Fibroblast of skin of back (primary cell): ENCODE data around the gene CASKIN2.

Experiments
- DNase-seq: peaks from one replicate; pipeline ENCODE4 v3.0.0-alpha.2; 2013

CASKIN2 gene

GRCh38 chr17:75518983-75519537, 3.7 kb upstream of the CASKIN2 start:
- no peak for DNase-seq

- DNase-seq: no peak
Observed at GRCh38 chr17:75518201-75518600, 2.9 kb upstream of the CASKIN2 start.

- no peak for DNase-seq
Observed at GRCh38 chr17:75517297-75517865, 2.0 kb upstream of the CASKIN2 start.

- peak; percentile 28 for DNase-seq
Observed at GRCh38 chr17:75516619-75517296, 1.4 kb upstream of the CASKIN2 start.

GRCh38 chr17:75516255-75516618, 900 bp upstream of the CASKIN2 start, which contains the start of gene TSEN54:
TSS of gene TSEN54 (plus strand) at chr17:75516528. CDS start at chr17:75516561, 33 bp downstream.
- DNase-seq: peak; percentile 89

GRCh38 chr17:75514919-75515495, 330 bp downstream of the CASKIN2 start:
- DNase-seq: no peak

GRCh38 chr17:75514299-75514918, 928 bp downstream of the CASKIN2 start:
- DNase-seq: no peak

- DNase-seq: no peak
Observed at GRCh38 chr17:75513641-75514000, 1.7 kb downstream of the CASKIN2 start.

GRCh38 chr17:75512926-75513640, 2.3 kb downstream of the CASKIN2 start:
- DNase-seq: no peak

- DNase-seq: no peak
Observed at GRCh38 chr17:75511610-75512575, 3.4 kb downstream of the CASKIN2 start.

GRCh38 chr17:75511270-75511609, 4.1 kb downstream of the CASKIN2 start:
- DNase-seq: no peak

GRCh38 chr17:75509528-75510258, 5.6 kb downstream of the CASKIN2 start:
- DNase-seq: no peak

GRCh38 chr17:75508931-75509361, 6.4 kb downstream of the CASKIN2 start:
- DNase-seq: no peak

GRCh38 chr17:75507733-75508719, 7.3 kb downstream of the CASKIN2 start:
- DNase-seq: no peak

GRCh38 chr17:75506888-75507287, 8.4 kb downstream of the CASKIN2 start:
- no peak for DNase-seq

- no peak for DNase-seq
Observed at GRCh38 chr17:75506134-75506533, 9.2 kb downstream of the CASKIN2 start.

- no peak for DNase-seq
Observed at GRCh38 chr17:75505640-75506039, 9.7 kb downstream of the CASKIN2 start.

- no peak for DNase-seq
Observed at GRCh38 chr17:75505152-75505409, 10.3 kb downstream of the CASKIN2 start.

- no peak for DNase-seq
Observed at GRCh38 chr17:75504347-75505151, 10.8 kb downstream of the CASKIN2 start.
